OCI-LY7 (cell line): Measurements from ENCODE around the gene RBM47.

ENCODE experiments used
- EZH2phosphoT487 ChIP-seq: fragments of 200-600 bp; sonication (generic); IDR thresholded peaks from 2 replicates; pipeline ENCODE4 v1.6.1; 2018; ENCODE audit warnings: low read depth, borderline replicate concordance, mild to moderate bottlenecking, mixed run types, antibody characterized with exemption, low read length, moderate library complexity, mixed read lengths
- TF ChIP-seq, protein P1 (sequence below): fragments of 200-600 bp; sonication (generic); conservative IDR thresholded peaks from 2 replicates; pipeline ENCODE4 v1.5.1; 2014; ENCODE audit warnings: mild to moderate bottlenecking, antibody characterized with exemption, low read length, moderate library complexity, mixed read lengths

GRCh38 chr4:40678421-40678820, 48.8 kb upstream of the RBM47 start:
- TF ChIP-seq, protein P1, sequence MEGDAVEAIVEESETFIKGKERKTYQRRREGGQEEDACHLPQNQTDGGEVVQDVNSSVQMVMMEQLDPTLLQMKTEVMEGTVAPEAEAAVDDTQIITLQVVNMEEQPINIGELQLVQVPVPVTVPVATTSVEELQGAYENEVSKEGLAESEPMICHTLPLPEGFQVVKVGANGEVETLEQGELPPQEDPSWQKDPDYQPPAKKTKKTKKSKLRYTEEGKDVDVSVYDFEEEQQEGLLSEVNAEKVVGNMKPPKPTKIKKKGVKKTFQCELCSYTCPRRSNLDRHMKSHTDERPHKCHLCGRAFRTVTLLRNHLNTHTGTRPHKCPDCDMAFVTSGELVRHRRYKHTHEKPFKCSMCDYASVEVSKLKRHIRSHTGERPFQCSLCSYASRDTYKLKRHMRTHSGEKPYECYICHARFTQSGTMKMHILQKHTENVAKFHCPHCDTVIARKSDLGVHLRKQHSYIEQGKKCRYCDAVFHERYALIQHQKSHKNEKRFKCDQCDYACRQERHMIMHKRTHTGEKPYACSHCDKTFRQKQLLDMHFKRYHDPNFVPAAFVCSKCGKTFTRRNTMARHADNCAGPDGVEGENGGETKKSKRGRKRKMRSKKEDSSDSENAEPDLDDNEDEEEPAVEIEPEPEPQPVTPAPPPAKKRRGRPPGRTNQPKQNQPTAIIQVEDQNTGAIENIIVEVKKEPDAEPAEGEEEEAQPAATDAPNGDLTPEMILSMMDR, result no peak
- TF ChIP-seq EZH2phosphoT487, result no peak
